ENCODE measurements around the gene PSG2.
"Not testable (repeated sequence)": the region's sequence is repeated elsewhere in the genome, so short reads cannot be mapped to it uniquely, and the experiment has no call there.

PSG2 gene

GRCh38 chr19:43082601-43083000 lies at the start of gene PSG2:
Gene PSG2 (minus strand): TSS chr19:43082701. CDS start chr19:43082569, 132 bp downstream.
- in situ Hi-C loops (cut with HindIII; ENCODE audit: low sequenced_read_pairs): not testable (repeated sequence)

GRCh38 chr19:43131281-43131842 lies 48.9 kb upstream of the PSG2 start:
- in situ Hi-C loops (cut with HindIII; ENCODE audit: low sequenced_read_pairs): not testable (repeated sequence)

- in situ Hi-C loops (cut with HindIII; ENCODE audit: low sequenced_read_pairs): not testable (repeated sequence)
Observed at GRCh38 chr19:43129197-43129596, 46.7 kb upstream of the PSG2 start.

- in situ Hi-C loops (cut with HindIII; ENCODE audit: low sequenced_read_pairs): not testable (repeated sequence)
Observed at GRCh38 chr19:43127336-43127735, 44.8 kb upstream of the PSG2 start.

GRCh38 chr19:43126720-43127119 lies 44.2 kb upstream of the PSG2 start:
- in situ Hi-C loops (cut with HindIII; ENCODE audit: low sequenced_read_pairs): no loop called here

GRCh38 chr19:43124360-43124759 lies 41.9 kb upstream of the PSG2 start:
- in situ Hi-C loops (cut with HindIII; ENCODE audit: low sequenced_read_pairs): no loop called here

- in situ Hi-C loops (cut with HindIII; ENCODE audit: low sequenced_read_pairs): not testable (repeated sequence)
Observed at GRCh38 chr19:43120433-43121026, 38.0 kb upstream of the PSG2 start.

GRCh38 chr19:43119526-43119925 lies 37.0 kb upstream of the PSG2 start:
- in situ Hi-C loops (cut with HindIII; ENCODE audit: low sequenced_read_pairs): not testable (repeated sequence)

- in situ Hi-C loops (cut with HindIII; ENCODE audit: low sequenced_read_pairs): not testable (repeated sequence)
Observed at GRCh38 chr19:43116421-43116820, 33.9 kb upstream of the PSG2 start.

GRCh38 chr19:43115548-43115947 lies 33.0 kb upstream of the PSG2 start:
- in situ Hi-C loops (cut with HindIII; ENCODE audit: low sequenced_read_pairs): not testable (repeated sequence)

- in situ Hi-C loops (cut with HindIII; ENCODE audit: low sequenced_read_pairs): not testable (repeated sequence)
Observed at GRCh38 chr19:43115064-43115463, 32.6 kb upstream of the PSG2 start.

- in situ Hi-C loops (cut with HindIII; ENCODE audit: low sequenced_read_pairs): not testable (repeated sequence)
Observed at GRCh38 chr19:43114626-43115025, 32.1 kb upstream of the PSG2 start.

GRCh38 chr19:43107401-43107800 lies 24.9 kb upstream of the PSG2 start:
- in situ Hi-C loops (cut with HindIII; ENCODE audit: low sequenced_read_pairs): not testable (repeated sequence)

- in situ Hi-C loops (cut with HindIII; ENCODE audit: low sequenced_read_pairs): no loop called here
Observed at GRCh38 chr19:43105496-43105895, 23.0 kb upstream of the PSG2 start.

- in situ Hi-C loops (cut with HindIII; ENCODE audit: low sequenced_read_pairs): not testable (repeated sequence)
Observed at GRCh38 chr19:43104215-43104850, 21.8 kb upstream of the PSG2 start.

GRCh38 chr19:43101950-43102349 lies 19.4 kb upstream of the PSG2 start:
- in situ Hi-C loops (cut with HindIII; ENCODE audit: low sequenced_read_pairs): no loop called here

- in situ Hi-C loops (cut with HindIII; ENCODE audit: low sequenced_read_pairs): not testable (repeated sequence)
Observed at GRCh38 chr19:43098416-43098815, 15.9 kb upstream of the PSG2 start.

- in situ Hi-C loops (cut with HindIII; ENCODE audit: low sequenced_read_pairs): not testable (repeated sequence)
Observed at GRCh38 chr19:43087702-43088340, 5.3 kb upstream of the PSG2 start.

- in situ Hi-C loops (cut with HindIII; ENCODE audit: low sequenced_read_pairs): not testable (repeated sequence)
Observed at GRCh38 chr19:43085796-43086530, 3.5 kb upstream of the PSG2 start.

- in situ Hi-C loops (cut with HindIII; ENCODE audit: low sequenced_read_pairs): not testable (repeated sequence)
Observed at GRCh38 chr19:43084196-43084832, 1.8 kb upstream of the PSG2 start.

- in situ Hi-C loops (cut with HindIII; ENCODE audit: low sequenced_read_pairs): not testable (repeated sequence)
Observed at GRCh38 chr19:43083721-43084120, 1.2 kb upstream of the PSG2 start.
